A549 (cell line): Measurements from ENCODE around the gene SNRPB2. TPM values are rescaled to one million over a fixed set of nuclear protein-coding genes. Genes with fewer than 3 reads are reported as not detected.

Source experiments
- ATAC-seq, 2 experiments: fragments of 200-7000 bp in 1 of 2; fragments of >200 bp in 1 of 2; cut with Nextera tagmentation in 1 of 2; cut with Tn5 transposase in 1 of 2; 3 replicates each; pipeline versions ENCODE4 v1.8.0 to v1.9.1; 2018 to 2020; ENCODE audit warnings: mild to moderate bottlenecking in 1 of 2, moderate library complexity in 1 of 2
- CTCF ChIA-PET: fragments of 300-600 bp; sonication (Branson Sonifier 250); formaldehyde crosslinking; extraction: SDS; loops from one replicate; lab custom pipeline; 2021; ENCODE audit warnings: antibody characterized with exemption, inconsistent platforms; lab: Yijun Ruan, JAX
- POLR2A ChIA-PET: fragments of 350-600 bp; formaldehyde crosslinking; extraction: SDS; loops from one replicate; lab custom pipeline; 2021; ENCODE audit warnings: antibody characterized with exemption, inconsistent platforms; lab: Yijun Ruan, JAX
- DNase-seq, 2 experiments: peaks; one replicate each; pipeline versions ENCODE4 v3.0.0 to v3.0.0-alpha.2; 2011 to 2016; ENCODE audit warnings: low read depth in 1 of 2, low spot score in 1 of 2
- FAIRE-seq: peaks from 2 replicates; lab custom pipeline; 2011; peaks lifted over from hg19 to GRCh38; lab: Jason Lieb, UNC
- H3K27ac ChIP-seq, 2 experiments: fragments of >200 bp; sonication (Bioruptor Twin); formaldehyde crosslinking; 3 replicates each; pipeline ENCODE4 v1.5.1; 2016 to 2017
- H3K4me1 ChIP-seq: fragments of >200 bp; sonication (Bioruptor Twin); formaldehyde crosslinking; 3 replicates; pipeline ENCODE4 v1.6.1; 2016
- H3K4me2 ChIP-seq: fragments of >200 bp; sonication (Bioruptor Twin); formaldehyde crosslinking; 3 replicates; pipeline ENCODE4 v1.6.1; 2016
- H3K4me3 ChIP-seq: fragments of >200 bp; sonication (Bioruptor Twin); formaldehyde crosslinking; 3 replicates; pipeline ENCODE4 v1.5.1; 2016
- H3K9me3 ChIP-seq: fragments of >200 bp; sonication (Bioruptor Twin); formaldehyde crosslinking; 3 replicates; pipeline ENCODE4 v1.6.1; 2016
- BHLHE40 ChIP-seq: IDR thresholded peaks from 2 replicates; pipeline ENCODE4 v1.6.1; 2012; ENCODE audit warnings: low read depth, low read length, inconsistent platforms
- CBX2 ChIP-seq: fragments of 200-600 bp; sonication (generic); IDR thresholded peaks from 2 replicates; pipeline ENCODE4 v1.6.1; 2016; ENCODE audit warnings: low read depth, mild to moderate bottlenecking, borderline replicate concordance
- CEBPB ChIP-seq, 2 experiments: fragments of >200 bp in 1 of 2; sonication (Bioruptor Twin) in 1 of 2; formaldehyde crosslinking in 1 of 2; IDR thresholded peaks; 2 replicates each; pipeline ENCODE4 v1.6.1; 2012 to 2016
- CHD2 ChIP-seq: fragments of 150-350 bp; IDR thresholded peaks from 2 replicates; pipeline ENCODE4 v1.6.1; 2014; ENCODE audit warnings: low read length; ENCODE audit not compliant: partially characterized antibody
- CHD4 ChIP-seq: fragments of 200-600 bp; sonication (generic); IDR thresholded peaks from 2 replicates; pipeline ENCODE4 v1.6.1; 2016; ENCODE audit warnings: antibody characterized with exemption, mild to moderate bottlenecking, borderline replicate concordance
- EHF ChIP-seq: fragments of 250-450 bp; sonication (Bioruptor Pico); IDR thresholded peaks from 2 replicates; pipeline ENCODE4 v1.5.0; 2020; ENCODE audit warnings: mild to moderate bottlenecking
- ESRRA ChIP-seq: fragments of 150-350 bp; IDR thresholded peaks from 2 replicates; pipeline ENCODE4 v1.6.1; 2014; ENCODE audit warnings: mild to moderate bottlenecking, low read length, borderline replicate concordance
- GATA3 ChIP-seq: IDR thresholded peaks from 2 replicates; pipeline ENCODE4 v1.6.1; 2012; ENCODE audit warnings: borderline replicate concordance
- HDAC2 ChIP-seq: fragments of 200-600 bp; sonication (generic); IDR thresholded peaks from 2 replicates; pipeline ENCODE4 v1.6.1; 2016
- HOXB13 ChIP-seq: fragments of 250-450 bp; sonication (Bioruptor Pico); IDR thresholded peaks from 2 replicates; pipeline ENCODE4 v1.5.0; 2020; ENCODE audit warnings: low read depth, mild to moderate bottlenecking, moderate library complexity
- JUN ChIP-seq, 2 experiments: fragments of >200 bp; sonication (Bioruptor Twin); formaldehyde crosslinking; IDR thresholded peaks; 2 replicates in 1 of 2; 3 replicates in 1 of 2; pipeline ENCODE4 v1.6.1; 2016 to 2017
- KDM1A ChIP-seq: fragments of 200-600 bp; sonication (generic); IDR thresholded peaks from 2 replicates; pipeline ENCODE4 v1.6.1; 2016; ENCODE audit warnings: low read depth, mild to moderate bottlenecking
- KDM5A ChIP-seq: fragments of 200-600 bp; sonication (generic); IDR thresholded peaks from 2 replicates; pipeline ENCODE4 v1.6.1; 2016; ENCODE audit warnings: antibody characterized with exemption, mild to moderate bottlenecking
- MAZ ChIP-seq: fragments of 150-350 bp; IDR thresholded peaks from 2 replicates; pipeline ENCODE4 v1.6.1; 2014; ENCODE audit warnings: antibody characterized with exemption, low read depth, low read length, borderline replicate concordance
- MYC ChIP-seq: IDR thresholded peaks from 2 replicates; pipeline ENCODE4 v1.6.1; 2012; ENCODE audit warnings: mild to moderate bottlenecking, inconsistent platforms, low read length, improper control_type of control experiment, borderline replicate concordance
- NPAS2 ChIP-seq: fragments of 250-450 bp; sonication (Bioruptor Pico); IDR thresholded peaks from 2 replicates; pipeline ENCODE4 v1.8.0; 2022; ENCODE audit warnings: mild to moderate bottlenecking, moderate library complexity, borderline replicate concordance
- NR3C1 ChIP-seq: fragments of >200 bp; sonication (Bioruptor Twin); formaldehyde crosslinking; IDR thresholded peaks from 3 replicates; pipeline ENCODE4 v1.6.1; 2017
- POLR2A ChIP-seq: IDR thresholded peaks from 2 replicates; pipeline ENCODE4 v1.6.1; 2012; ENCODE audit warnings: mild to moderate bottlenecking, low read length
- RARB ChIP-seq: fragments of 250-450 bp; sonication (Bioruptor Pico); IDR thresholded peaks from 2 replicates; pipeline ENCODE4 v1.8.0; 2021; ENCODE audit warnings: mild to moderate bottlenecking, moderate library complexity
- RCOR1 ChIP-seq: fragments of 150-350 bp; IDR thresholded peaks from 2 replicates; pipeline ENCODE4 v1.6.1; 2014; ENCODE audit warnings: antibody characterized with exemption, low read length, low read depth
- RNF2 ChIP-seq: fragments of 200-600 bp; sonication (generic); IDR thresholded peaks from 2 replicates; pipeline ENCODE4 v1.6.1; 2016; ENCODE audit warnings: low read depth, mild to moderate bottlenecking, antibody characterized with exemption, moderate library complexity, borderline replicate concordance
- SMC3 ChIP-seq: fragments of >200 bp; sonication (Bioruptor Twin); formaldehyde crosslinking; IDR thresholded peaks from 3 replicates; pipeline ENCODE4 v1.6.1; 2018; ENCODE audit warnings: inconsistent platforms
- TP53 ChIP-seq: fragments of 250-450 bp; sonication (Bioruptor Pico); IDR thresholded peaks from 2 replicates; pipeline ENCODE4 v1.5.0; 2021; ENCODE audit warnings: mild to moderate bottlenecking, moderate library complexity
- ZNF302 ChIP-seq: fragments of 250-450 bp; sonication (Bioruptor Pico); IDR thresholded peaks from 2 replicates; pipeline ENCODE4 v1.9.0; 2021; ENCODE audit warnings: inconsistent platforms, mild to moderate bottlenecking, moderate library complexity
- whole genome bisulfite sequencing: methylation state at CpG from one replicate; pipeline ENCODE4 v1.1.6; 2017; ENCODE audit errors: missing lambda C conversion rate; 5-methylcytosine and 5-hydroxymethylcytosine counted together
- polyA plus RNA-seq, 4 experiments: library from polyadenylated mRNA; depleted of rRNA in 3 of 4; stranded (reverse); fragments of >200 nt; fragmentation: RNase III in 1 of 4; extraction: RNeasy Plus Mini Kit Qiagen cat#74134 plus additional on column Dnase treatment in 1 of 4; gene quantifications; 2 replicates in 3 of 4; 3 replicates in 1 of 4; pipeline ENCODE4 v1.2.3, GENCODE V29; 2011 to 2017
- TF ChIP-seq, protein P1 (sequence below): fragments of >200 bp; sonication (Bioruptor Twin); formaldehyde crosslinking; IDR thresholded peaks from 3 replicates; pipeline ENCODE4 v1.6.1; 2016
- TF ChIP-seq, protein P2 (sequence below): fragments of 200-600 bp; sonication (generic); IDR thresholded peaks from 2 replicates; pipeline ENCODE4 v1.6.1; 2016; ENCODE audit warnings: antibody characterized with exemption, mild to moderate bottlenecking, moderate library complexity
- TF ChIP-seq, protein P3 (sequence below): fragments of 250-450 bp; sonication (Bioruptor Pico); IDR thresholded peaks from 2 replicates; pipeline ENCODE4 v1.5.0; 2020; ENCODE audit warnings: low read depth, mild to moderate bottlenecking, moderate library complexity
- TF ChIP-seq, protein P4 (sequence below): fragments of >200 bp; sonication (Bioruptor Twin); formaldehyde crosslinking; IDR thresholded peaks from 3 replicates; pipeline ENCODE4 v1.5.1; 2016

Gene SNRPB2
- polyA plus RNA-seq, 2 of the 4 experiments (the other 2 are of a cell fraction), result 166 to 216 TPM

- TF ChIP-seq, protein P1, sequence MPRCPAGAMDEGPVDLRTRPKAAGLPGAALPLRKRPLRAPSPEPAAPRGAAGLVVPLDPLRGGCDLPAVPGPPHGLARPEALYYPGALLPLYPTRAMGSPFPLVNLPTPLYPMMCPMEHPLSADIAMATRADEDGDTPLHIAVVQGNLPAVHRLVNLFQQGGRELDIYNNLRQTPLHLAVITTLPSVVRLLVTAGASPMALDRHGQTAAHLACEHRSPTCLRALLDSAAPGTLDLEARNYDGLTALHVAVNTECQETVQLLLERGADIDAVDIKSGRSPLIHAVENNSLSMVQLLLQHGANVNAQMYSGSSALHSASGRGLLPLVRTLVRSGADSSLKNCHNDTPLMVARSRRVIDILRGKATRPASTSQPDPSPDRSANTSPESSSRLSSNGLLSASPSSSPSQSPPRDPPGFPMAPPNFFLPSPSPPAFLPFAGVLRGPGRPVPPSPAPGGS, result no peak
- TF ChIP-seq CHD4 (no peak), CHD2 (no peak), ZNF302 (CRISPR knock-in tag) (no peak), HDAC2 (no peak), CEBPB (IDR thresholded peaks at IDR 0.05) (no peak), MYC (no peak), NPAS2 (CRISPR knock-in tag) (no peak), GATA3 (no peak)
- TF ChIP-seq, protein P2, sequence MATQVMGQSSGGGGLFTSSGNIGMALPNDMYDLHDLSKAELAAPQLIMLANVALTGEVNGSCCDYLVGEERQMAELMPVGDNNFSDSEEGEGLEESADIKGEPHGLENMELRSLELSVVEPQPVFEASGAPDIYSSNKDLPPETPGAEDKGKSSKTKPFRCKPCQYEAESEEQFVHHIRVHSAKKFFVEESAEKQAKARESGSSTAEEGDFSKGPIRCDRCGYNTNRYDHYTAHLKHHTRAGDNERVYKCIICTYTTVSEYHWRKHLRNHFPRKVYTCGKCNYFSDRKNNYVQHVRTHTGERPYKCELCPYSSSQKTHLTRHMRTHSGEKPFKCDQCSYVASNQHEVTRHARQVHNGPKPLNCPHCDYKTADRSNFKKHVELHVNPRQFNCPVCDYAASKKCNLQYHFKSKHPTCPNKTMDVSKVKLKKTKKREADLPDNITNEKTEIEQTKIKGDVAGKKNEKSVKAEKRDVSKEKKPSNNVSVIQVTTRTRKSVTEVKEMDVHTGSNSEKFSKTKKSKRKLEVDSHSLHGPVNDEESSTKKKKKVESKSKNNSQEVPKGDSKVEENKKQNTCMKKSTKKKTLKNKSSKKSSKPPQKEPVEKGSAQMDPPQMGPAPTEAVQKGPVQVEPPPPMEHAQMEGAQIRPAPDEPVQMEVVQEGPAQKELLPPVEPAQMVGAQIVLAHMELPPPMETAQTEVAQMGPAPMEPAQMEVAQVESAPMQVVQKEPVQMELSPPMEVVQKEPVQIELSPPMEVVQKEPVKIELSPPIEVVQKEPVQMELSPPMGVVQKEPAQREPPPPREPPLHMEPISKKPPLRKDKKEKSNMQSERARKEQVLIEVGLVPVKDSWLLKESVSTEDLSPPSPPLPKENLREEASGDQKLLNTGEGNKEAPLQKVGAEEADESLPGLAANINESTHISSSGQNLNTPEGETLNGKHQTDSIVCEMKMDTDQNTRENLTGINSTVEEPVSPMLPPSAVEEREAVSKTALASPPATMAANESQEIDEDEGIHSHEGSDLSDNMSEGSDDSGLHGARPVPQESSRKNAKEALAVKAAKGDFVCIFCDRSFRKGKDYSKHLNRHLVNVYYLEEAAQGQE, result no peak
- TF ChIP-seq, protein P3, sequence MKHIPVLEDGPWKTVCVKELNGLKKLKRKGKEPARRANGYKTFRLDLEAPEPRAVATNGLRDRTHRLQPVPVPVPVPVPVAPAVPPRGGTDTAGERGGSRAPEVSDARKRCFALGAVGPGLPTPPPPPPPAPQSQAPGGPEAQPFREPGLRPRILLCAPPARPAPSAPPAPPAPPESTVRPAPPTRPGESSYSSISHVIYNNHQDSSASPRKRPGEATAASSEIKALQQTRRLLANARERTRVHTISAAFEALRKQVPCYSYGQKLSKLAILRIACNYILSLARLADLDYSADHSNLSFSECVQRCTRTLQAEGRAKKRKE (CRISPR knock-in tag), result no peak
- POLR2A ChIA-PET, result no interaction called here
- WGBS, result 51% methylated on average over 2 of the region's 2 CpGs
Measured at GRCh38 chr20:16684416-16684815, 45.4 kb upstream of the SNRPB2 start.

DNA sequence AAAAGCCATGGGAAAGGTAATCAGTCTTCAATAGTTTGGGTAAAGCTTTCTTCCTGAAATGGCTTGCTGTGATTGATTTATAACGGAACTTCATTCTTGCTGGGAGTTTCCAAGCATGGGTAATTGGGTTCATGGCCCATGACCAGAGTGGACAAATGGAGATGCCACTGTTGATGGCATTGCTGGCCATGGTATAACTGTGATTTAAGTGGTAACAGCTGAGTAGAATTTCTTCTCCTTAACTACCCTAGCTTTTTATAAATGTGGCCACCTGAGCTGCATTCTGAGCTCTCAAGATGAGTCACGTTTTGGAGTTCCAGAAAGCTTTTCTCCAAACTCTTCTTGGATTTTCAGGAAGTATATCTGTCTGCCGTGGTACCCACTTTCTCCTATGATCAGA is 39.9 kb upstream of the SNRPB2 start:
- ChIA-PET CTCF (no interaction called here), POLR2A (no interaction called here)
- Histone ChIP-seq H3K4me2 (no peak overlapping the region), H3K9me3 (no peaks in the 10 kb centered on the region), H3K4me1 (no peaks in the 10 kb centered on the region), H3K4me3 (no peak overlapping the region), H3K27ac (no peak overlapping the region)
- WGBS, result 5% methylated on average over 3 of the region's 3 CpGs
- DNase-seq, result no peak
- no peak for FAIRE-seq
- TF ChIP-seq GATA3 (no peak), POLR2A (no peak), SMC3 (no peak), ESRRA (no peak), JUN (IDR thresholded peaks at IDR 0.05) (no peak), CBX2 (no peak), HOXB13 (CRISPR knock-in tag) (no peak), BHLHE40 (no peak), EHF (CRISPR knock-in tag) (no peak), RNF2 (no peak), TP53 (CRISPR knock-in tag) (no peak), MAZ (no peak), RCOR1 (no peak), RARB (CRISPR knock-in tag) (no peak), KDM1A (no peak), NR3C1 (no peak), KDM5A (no peak)
- TF ChIP-seq, protein P3 (CRISPR knock-in tag), result no peak
- TF ChIP-seq, protein P4, sequence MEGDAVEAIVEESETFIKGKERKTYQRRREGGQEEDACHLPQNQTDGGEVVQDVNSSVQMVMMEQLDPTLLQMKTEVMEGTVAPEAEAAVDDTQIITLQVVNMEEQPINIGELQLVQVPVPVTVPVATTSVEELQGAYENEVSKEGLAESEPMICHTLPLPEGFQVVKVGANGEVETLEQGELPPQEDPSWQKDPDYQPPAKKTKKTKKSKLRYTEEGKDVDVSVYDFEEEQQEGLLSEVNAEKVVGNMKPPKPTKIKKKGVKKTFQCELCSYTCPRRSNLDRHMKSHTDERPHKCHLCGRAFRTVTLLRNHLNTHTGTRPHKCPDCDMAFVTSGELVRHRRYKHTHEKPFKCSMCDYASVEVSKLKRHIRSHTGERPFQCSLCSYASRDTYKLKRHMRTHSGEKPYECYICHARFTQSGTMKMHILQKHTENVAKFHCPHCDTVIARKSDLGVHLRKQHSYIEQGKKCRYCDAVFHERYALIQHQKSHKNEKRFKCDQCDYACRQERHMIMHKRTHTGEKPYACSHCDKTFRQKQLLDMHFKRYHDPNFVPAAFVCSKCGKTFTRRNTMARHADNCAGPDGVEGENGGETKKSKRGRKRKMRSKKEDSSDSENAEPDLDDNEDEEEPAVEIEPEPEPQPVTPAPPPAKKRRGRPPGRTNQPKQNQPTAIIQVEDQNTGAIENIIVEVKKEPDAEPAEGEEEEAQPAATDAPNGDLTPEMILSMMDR, result no peak
- no peak for ATAC-seq

More at GRCh38 chr20:16684416-16684815, 45.4 kb upstream of the SNRPB2 start:
- DNase-seq (no peak), FAIRE-seq (no peak), ATAC-seq (no peak)
- H3K4me3 ChIP-seq, result no peak overlapping the region
- H3K4me2 ChIP-seq, result no peak overlapping the region
- no peaks in the 10 kb centered on the region for H3K4me1 ChIP-seq
- no peaks in the 10 kb centered on the region for H3K9me3 ChIP-seq
- CTCF ChIA-PET, result interaction anchor here (0.6 to 1.9 kb wide), 2 partner anchors 28 to 77 kb away, joined by 4 to 5 read pairs; no protein-coding TSS in a partner anchor
- no peak overlapping the region for H3K27ac ChIP-seq
